SK-N-SH treated with all-trans-retinoic acid at 6 μM for 48 hours (cell line): Measurements from ENCODE around the gene FGFBP3.

Source experiments
- CSDC2 ChIP-seq: fragments of 250-450 bp; sonication (Bioruptor Pico); IDR thresholded peaks from 2 replicates; pipeline ENCODE4 v1.5.0; 2020; ENCODE audit warnings: mild to moderate bottlenecking, moderate library complexity
- CSRNP3 ChIP-seq: fragments of 250-450 bp; sonication (Bioruptor Pico); IDR thresholded peaks from 2 replicates; pipeline ENCODE4 v1.5.1; 2021; ENCODE audit warnings: mild to moderate bottlenecking, moderate library complexity
- ESRRG ChIP-seq: fragments of 250-450 bp; sonication (Bioruptor Pico); IDR thresholded peaks from 2 replicates; pipeline ENCODE4 v1.6.1; 2021; ENCODE audit warnings: mild to moderate bottlenecking
- GLIS3 ChIP-seq: fragments of 250-450 bp; sonication (Bioruptor Pico); IDR thresholded peaks from 2 replicates; pipeline ENCODE4 v1.5.0; 2020; ENCODE audit warnings: mild to moderate bottlenecking, moderate library complexity
- PATZ1 ChIP-seq: fragments of 250-450 bp; sonication (Bioruptor Pico); IDR thresholded peaks from 2 replicates; pipeline ENCODE4 v1.8.0; 2020; ENCODE audit warnings: mild to moderate bottlenecking, moderate library complexity, borderline replicate concordance
- POU6F1 ChIP-seq: fragments of 250-450 bp; sonication (Bioruptor Pico); IDR thresholded peaks from 2 replicates; pipeline ENCODE4 v1.8.0; 2021; ENCODE audit warnings: low read depth, mild to moderate bottlenecking, moderate library complexity, borderline replicate concordance

GRCh38 chr10:91910467-91910866 lies 1.2 kb upstream of the FGFBP3 start:
- TF ChIP-seq PATZ1 (CRISPR knock-in tag), result no peak
- no peak for TF ChIP-seq GLIS3 (CRISPR knock-in tag)
- no peak for TF ChIP-seq ESRRG (CRISPR knock-in tag)
- TF ChIP-seq CSRNP3 (CRISPR knock-in tag), result no peak
- no peak for TF ChIP-seq POU6F1 (CRISPR knock-in tag)
- TF ChIP-seq CSDC2 (CRISPR knock-in tag), result no peak
